Suprapubic skin (tissue), 3 donors: ENCODE data around the gene CNKSR1.

ENCODE experiments used
- EP300 ChIP-seq: sonication (generic); formaldehyde crosslinking; IDR thresholded peaks from one replicate; pipeline ENCODE4 v1.6.1; 2017; ENCODE audit warnings: antibody characterized with exemption
- POLR2A ChIP-seq, 2 donors: fragments of 450-650 bp; IDR thresholded peaks; one replicate each; pipeline ENCODE4 v1.6.1; 2017; ENCODE audit warnings: antibody characterized with exemption in 2 of 2, mild to moderate bottlenecking in 2 of 2, moderate library complexity in 2 of 2
- TF ChIP-seq, protein P1 (sequence below), 2 donors: fragments of 200-600 bp in 1 of 2; fragments of 450-650 bp in 1 of 2; sonication (generic) in 1 of 2; IDR thresholded peaks; one replicate each; pipeline ENCODE4 v1.5.1; 2016 to 2019; ENCODE audit warnings: antibody characterized with exemption in 2 of 2, mild to moderate bottlenecking in 1 of 2, moderate library complexity in 1 of 2

DNA sequence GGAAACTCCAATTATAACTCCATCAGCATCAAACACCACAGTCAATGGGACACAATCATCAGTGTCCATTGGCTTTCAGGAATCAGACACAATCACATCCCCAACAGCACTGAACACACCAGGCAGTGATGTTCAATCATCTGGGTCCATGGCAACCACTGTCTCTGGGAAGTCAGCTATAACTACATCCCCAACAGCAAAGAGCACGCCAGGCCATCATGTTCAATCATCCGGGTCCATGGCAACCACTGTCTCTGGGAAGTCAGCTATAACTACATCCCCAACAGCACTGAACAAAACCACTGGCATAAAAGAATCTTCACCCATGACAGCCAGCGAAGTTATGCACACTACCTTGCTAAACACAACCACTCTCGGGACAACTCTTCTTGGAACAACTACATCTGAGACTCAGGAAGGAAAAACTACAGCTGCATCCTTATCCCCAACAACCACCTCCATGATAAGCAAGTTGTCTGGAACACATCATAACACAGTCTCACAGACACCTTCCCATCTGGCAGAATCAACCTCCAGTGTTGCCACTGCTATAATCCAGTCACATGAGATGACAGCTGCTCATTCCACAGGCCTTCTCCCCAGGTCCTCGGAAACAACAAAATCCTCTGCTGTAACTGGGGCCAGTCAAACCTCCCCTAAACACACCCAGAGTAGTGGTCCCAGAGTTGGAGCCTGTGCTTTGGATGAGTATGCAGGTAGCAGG, 33.0 kb downstream of the CNKSR1 start:
- TF ChIP-seq POLR2A (IDR thresholded peaks at IDR 0.05) (no peak), EP300 (no peak)
- TF ChIP-seq, protein P1, sequence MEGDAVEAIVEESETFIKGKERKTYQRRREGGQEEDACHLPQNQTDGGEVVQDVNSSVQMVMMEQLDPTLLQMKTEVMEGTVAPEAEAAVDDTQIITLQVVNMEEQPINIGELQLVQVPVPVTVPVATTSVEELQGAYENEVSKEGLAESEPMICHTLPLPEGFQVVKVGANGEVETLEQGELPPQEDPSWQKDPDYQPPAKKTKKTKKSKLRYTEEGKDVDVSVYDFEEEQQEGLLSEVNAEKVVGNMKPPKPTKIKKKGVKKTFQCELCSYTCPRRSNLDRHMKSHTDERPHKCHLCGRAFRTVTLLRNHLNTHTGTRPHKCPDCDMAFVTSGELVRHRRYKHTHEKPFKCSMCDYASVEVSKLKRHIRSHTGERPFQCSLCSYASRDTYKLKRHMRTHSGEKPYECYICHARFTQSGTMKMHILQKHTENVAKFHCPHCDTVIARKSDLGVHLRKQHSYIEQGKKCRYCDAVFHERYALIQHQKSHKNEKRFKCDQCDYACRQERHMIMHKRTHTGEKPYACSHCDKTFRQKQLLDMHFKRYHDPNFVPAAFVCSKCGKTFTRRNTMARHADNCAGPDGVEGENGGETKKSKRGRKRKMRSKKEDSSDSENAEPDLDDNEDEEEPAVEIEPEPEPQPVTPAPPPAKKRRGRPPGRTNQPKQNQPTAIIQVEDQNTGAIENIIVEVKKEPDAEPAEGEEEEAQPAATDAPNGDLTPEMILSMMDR (IDR thresholded peaks at IDR 0.05), result no peak
